Skeletal muscle satellite cell (primary cell): ENCODE measurements around the gene WDR75.

Source experiments
- H3K27me3 ChIP-seq: 2 replicates; pipeline ENCODE4 v1.7.0; 2013; ENCODE audit warnings: low read length; ENCODE audit not compliant: control insufficient read depth, insufficient read depth
- H3K36me3 ChIP-seq: 2 replicates; pipeline ENCODE4 v1.7.0; 2013; ENCODE audit warnings: mild to moderate bottlenecking, control low read depth, low read length; ENCODE audit not compliant: insufficient read depth
- H3K4me1 ChIP-seq: 2 replicates; pipeline ENCODE4 v1.7.0; 2013; ENCODE audit warnings: low read length; ENCODE audit not compliant: control insufficient read depth, insufficient read depth
- H3K4me2 ChIP-seq: 2 replicates; pipeline ENCODE4 v1.7.0; 2013; ENCODE audit warnings: mild to moderate bottlenecking, low read length
- H3K4me3 ChIP-seq: 2 replicates; pipeline ENCODE4 v1.7.0; 2013; ENCODE audit warnings: low read length
- H3K9ac ChIP-seq: 2 replicates; pipeline ENCODE4 v1.7.0; 2013; ENCODE audit warnings: mild to moderate bottlenecking, low read depth, low read length, moderate library complexity
- H3K9me3 ChIP-seq: replicated peaks from 2 replicates; pipeline ENCODE4 v1.7.0; 2013; ENCODE audit warnings: mild to moderate bottlenecking, control low read depth, low read length

Gene WDR75

DNA sequence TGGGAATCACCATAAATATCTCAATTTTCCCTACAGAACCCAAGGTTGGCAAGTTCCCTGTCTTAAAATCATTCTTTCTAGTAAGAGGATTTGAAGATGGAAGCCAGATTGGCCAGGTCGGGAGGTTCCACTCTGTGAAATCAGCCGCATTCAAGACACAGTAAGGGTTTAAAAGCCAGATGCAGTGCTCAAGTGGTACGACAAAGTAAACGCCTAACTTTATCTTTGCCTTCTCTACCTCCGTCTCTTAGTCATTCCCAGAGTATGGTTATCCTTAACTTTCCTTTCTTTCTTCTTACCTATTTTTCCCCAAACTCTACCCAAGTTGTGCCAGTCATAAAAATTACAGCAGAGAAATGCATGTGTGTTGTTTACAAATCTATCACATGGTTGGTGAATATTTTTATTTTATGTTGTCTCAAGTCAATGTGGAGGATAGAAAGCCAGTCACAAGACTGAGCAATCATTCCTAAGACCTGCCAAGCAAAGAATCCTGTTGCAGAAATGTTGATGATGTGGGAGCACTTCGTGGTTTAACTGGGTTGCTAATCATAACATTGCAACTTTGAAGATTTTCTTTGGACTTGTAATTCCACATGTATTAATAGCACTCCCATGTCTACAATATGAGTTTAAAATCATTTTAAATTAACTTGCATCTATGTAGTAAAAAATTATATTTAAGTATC is 76.7 kb downstream of the WDR75 start:
- H3K4me2 ChIP-seq: no peak overlapping the region
- H3K36me3 ChIP-seq: no peaks in the 10 kb centered on the region
- H3K27me3 ChIP-seq: no peaks in the 10 kb centered on the region
- no peaks in the 10 kb centered on the region for H3K4me1 ChIP-seq
- no peaks in the 10 kb centered on the region for H3K9me3 ChIP-seq
- no peak overlapping the region for H3K9ac ChIP-seq
- H3K4me3 ChIP-seq: no peak overlapping the region

DNA sequence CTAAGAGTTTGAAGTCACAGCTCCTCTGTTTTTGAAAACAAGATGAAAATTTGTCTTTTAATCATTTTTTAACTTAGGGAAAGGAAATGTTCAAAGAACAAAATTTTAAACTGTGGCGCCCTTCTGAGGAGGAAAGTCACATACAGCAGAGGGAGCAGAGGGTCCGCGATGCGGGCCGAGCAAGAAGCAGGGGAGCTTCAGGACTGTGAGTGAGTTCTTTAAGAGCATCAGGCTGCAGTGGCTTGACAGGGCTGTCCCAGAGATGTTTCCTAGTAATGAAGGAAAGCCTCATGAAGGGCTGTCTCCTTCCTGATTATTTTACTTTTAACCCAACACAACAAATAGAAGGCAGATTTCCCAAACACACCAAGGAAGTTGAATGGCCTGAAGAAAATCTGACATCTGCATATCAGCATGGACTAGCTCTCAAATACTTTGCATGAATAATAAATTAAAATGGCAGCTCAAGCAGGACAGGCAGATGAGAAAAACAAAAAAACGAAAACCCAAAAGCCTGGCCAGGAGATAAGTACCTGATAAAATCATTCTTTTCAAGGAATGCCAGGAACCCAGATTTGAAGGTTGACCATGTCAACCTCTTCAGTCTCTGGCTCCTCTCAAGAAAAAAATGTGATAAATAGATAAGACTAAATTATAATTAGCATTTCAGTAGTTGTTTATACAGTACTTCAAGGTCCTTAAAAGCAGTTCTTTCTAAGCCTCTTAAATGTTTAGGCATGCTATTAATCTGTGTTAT is 78.5 kb downstream of the WDR75 start:
- H3K27me3 ChIP-seq: no peaks in the 10 kb centered on the region
- H3K4me3 ChIP-seq: no peak overlapping the region
- no peak overlapping the region for H3K9ac ChIP-seq
- H3K9me3 ChIP-seq: no peaks in the 10 kb centered on the region
- no peaks in the 10 kb centered on the region for H3K4me1 ChIP-seq
- H3K36me3 ChIP-seq: no peaks in the 10 kb centered on the region
- H3K4me2 ChIP-seq: no peak overlapping the region

DNA sequence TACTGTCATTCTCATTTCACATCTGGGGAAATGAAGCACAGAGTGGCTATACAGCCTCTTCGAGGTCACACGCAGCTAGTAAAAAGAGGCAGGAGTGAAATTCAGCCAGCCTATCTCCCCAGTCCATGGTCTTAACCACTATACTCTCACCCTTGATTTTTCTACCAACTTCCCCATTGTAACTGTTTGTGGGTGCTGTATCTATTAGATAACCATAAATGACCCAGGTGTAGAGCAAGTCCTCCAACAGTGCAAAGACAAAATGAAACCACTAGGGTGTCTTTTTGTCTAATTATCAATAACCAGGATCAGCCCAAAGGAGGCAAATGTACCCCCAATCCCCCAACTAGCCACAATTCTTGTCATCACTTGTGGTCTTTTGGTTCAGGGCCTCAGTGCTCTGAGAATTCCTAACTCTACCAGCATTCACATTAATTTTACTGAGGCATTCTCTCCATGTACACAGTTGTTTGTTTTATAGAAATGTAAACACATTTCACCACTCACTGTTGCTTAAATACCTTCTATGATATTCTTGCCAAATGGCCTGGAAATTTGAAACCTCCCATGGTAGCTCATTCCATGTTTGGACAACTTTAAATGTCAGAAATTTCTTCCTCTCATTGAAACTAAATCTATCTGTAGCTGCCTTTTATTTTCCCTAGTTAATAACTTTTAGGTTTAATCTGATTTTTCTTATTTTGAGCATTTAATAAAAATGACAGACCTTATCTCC is 80.6 kb downstream of the WDR75 start:
- Histone ChIP-seq H3K9ac (no peak overlapping the region), H3K9me3 (no peaks in the 10 kb centered on the region), H3K4me3 (no peak overlapping the region), H3K27me3 (no peaks in the 10 kb centered on the region), H3K36me3 (no peaks in the 10 kb centered on the region), H3K4me2 (no peak overlapping the region), H3K4me1 (no peaks in the 10 kb centered on the region)

DNA sequence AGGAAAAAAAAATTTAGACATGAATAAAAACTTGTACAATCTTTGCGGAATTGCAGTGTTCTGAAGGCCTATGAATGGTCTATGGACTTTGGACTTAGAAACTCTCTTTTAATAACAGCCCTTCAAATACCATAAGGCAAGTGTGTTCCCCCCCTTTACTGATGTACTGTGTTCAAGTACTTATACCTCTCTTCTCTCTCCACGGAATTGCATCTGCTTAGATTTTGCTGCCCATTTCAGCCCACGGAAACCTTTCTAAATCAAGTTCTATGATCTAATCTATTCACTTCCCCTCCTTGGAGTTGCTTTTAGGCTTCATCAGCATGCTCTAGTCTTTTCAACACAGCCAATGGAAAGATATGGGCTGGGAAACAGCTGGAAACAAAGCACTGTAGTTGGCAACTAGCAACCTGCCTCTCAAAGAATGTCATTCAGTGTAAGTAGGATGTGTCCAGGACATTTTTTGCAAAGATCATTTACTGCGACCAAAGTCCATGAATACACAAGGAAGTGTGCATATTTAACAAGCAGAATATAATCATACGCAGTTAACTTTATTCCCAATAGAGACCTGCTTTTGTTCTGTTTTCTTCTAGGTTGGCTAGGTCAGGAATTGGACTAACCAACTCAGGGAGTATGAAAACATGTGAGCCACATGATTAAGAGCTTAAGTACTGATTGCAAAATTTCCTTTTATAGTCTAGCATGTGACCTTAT is 81.3 kb downstream of the WDR75 start:
- no peak overlapping the region for H3K4me3 ChIP-seq
- no peaks in the 10 kb centered on the region for H3K4me1 ChIP-seq
- H3K36me3 ChIP-seq: no peaks in the 10 kb centered on the region

DNA sequence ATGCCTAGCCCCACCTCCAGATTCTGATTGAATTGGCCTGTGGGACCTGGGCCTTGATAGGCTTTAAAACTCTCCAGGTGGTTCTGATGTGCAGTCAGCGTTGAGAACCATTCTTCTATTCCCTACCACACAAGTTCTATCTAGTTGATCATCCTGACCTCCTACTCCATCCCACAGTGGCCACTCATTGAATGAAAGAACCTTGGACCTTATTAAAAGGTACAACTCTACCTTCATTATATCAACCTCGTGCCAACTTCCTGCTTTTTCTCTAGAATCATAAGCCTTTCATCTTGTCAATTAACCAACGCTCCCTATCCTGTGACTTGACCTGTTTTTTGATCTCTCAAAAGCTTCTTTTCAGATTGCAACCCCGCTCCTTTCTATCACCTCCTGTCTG is 83.5 kb downstream of the WDR75 start:
- H3K36me3 ChIP-seq: no peaks in the 10 kb centered on the region
- no peaks in the 10 kb centered on the region for H3K27me3 ChIP-seq
- H3K9me3 ChIP-seq: no peaks in the 10 kb centered on the region
- no peaks in the 10 kb centered on the region for H3K4me1 ChIP-seq
- no peak overlapping the region for H3K9ac ChIP-seq
- H3K4me3 ChIP-seq: no peak overlapping the region
- H3K4me2 ChIP-seq: no peak overlapping the region

More for the DNA sequence above, 81.3 kb downstream of the WDR75 start:
- no peak overlapping the region for H3K4me2 ChIP-seq
- no peak overlapping the region for H3K9ac ChIP-seq
- no peaks in the 10 kb centered on the region for H3K9me3 ChIP-seq
- H3K27me3 ChIP-seq: no peaks in the 10 kb centered on the region
